A549 (cell line): ENCODE measurements around the gene CCDC182.

Source experiments
- CEBPB ChIP-seq, 2 experiments: fragments of >200 bp in 1 of 2; sonication (Bioruptor Twin) in 1 of 2; formaldehyde crosslinking in 1 of 2; IDR thresholded peaks; 2 replicates each; pipeline ENCODE4 v1.6.1; 2012 to 2016
- EP300 ChIP-seq, 2 experiments: fragments of >200 bp; sonication (Bioruptor Twin); formaldehyde crosslinking; IDR thresholded peaks; 2 replicates in 1 of 2; 3 replicates in 1 of 2; pipeline ENCODE4 v1.6.1; 2016 to 2017
- ESRRA ChIP-seq: fragments of 150-350 bp; IDR thresholded peaks from 2 replicates; pipeline ENCODE4 v1.6.1; 2014; ENCODE audit warnings: mild to moderate bottlenecking, low read length, borderline replicate concordance
- FOSL2 ChIP-seq, 2 experiments: fragments of 450-650 bp in 1 of 2; fragments of >200 bp in 1 of 2; sonication (Bioruptor Twin) in 1 of 2; formaldehyde crosslinking; IDR thresholded peaks; 2 replicates each; pipeline versions ENCODE4 v1.5.0 to v1.6.1; 2016 to 2020; ENCODE audit warnings: mild to moderate bottlenecking in 1 of 2, moderate library complexity in 1 of 2
- JUNB ChIP-seq: fragments of >200 bp; sonication (Bioruptor Twin); formaldehyde crosslinking; IDR thresholded peaks from 2 replicates; pipeline ENCODE4 v1.6.1; 2016
- MYC ChIP-seq: IDR thresholded peaks from 2 replicates; pipeline ENCODE4 v1.6.1; 2012; ENCODE audit warnings: mild to moderate bottlenecking, inconsistent platforms, low read length, improper control_type of control experiment, borderline replicate concordance
- PHF8 ChIP-seq: fragments of 200-600 bp; sonication (generic); IDR thresholded peaks from 2 replicates; pipeline ENCODE4 v1.6.1; 2016; ENCODE audit warnings: low read depth, mild to moderate bottlenecking, antibody characterized with exemption, moderate library complexity, borderline replicate concordance
- POLR2A ChIP-seq: IDR thresholded peaks from 2 replicates; pipeline ENCODE4 v1.6.1; 2012; ENCODE audit warnings: mild to moderate bottlenecking, low read length
- RCOR1 ChIP-seq: fragments of 150-350 bp; IDR thresholded peaks from 2 replicates; pipeline ENCODE4 v1.6.1; 2014; ENCODE audit warnings: antibody characterized with exemption, low read length, low read depth
- TF ChIP-seq, protein P1 (sequence below): fragments of >200 bp; sonication (Bioruptor Twin); formaldehyde crosslinking; IDR thresholded peaks from 3 replicates; pipeline ENCODE4 v1.5.1; 2016
- TF ChIP-seq, protein P2 (sequence below): fragments of 250-450 bp; sonication (Bioruptor Pico); IDR thresholded peaks from 2 replicates; pipeline ENCODE4 v1.5.0; 2021; ENCODE audit warnings: mild to moderate bottlenecking, moderate library complexity, borderline replicate concordance
- TF ChIP-seq, protein P3 (sequence below): fragments of 200-600 bp; sonication (generic); IDR thresholded peaks from 2 replicates; pipeline ENCODE4 v1.6.1; 2016; ENCODE audit warnings: antibody characterized with exemption, mild to moderate bottlenecking, moderate library complexity

DNA sequence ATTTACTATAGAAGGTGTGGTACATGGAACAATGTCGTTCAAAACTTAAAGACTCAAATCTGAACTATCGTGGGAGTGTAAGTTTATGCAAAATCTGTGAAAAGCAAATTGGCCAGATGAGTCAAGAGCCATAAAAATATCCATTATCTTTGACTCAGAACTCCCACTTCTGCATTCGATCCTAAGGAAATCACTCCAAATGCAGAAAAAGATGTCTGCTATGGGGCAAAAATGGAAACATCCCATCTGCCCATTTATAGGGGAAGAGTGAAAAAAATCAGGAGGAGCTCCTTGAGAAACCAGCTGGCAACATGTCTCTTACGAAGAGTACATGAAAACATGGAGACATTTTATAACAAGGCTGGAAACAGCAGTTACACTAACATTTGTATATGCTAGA, 43.6 kb upstream of the CCDC182 start:
- TF ChIP-seq, protein P1, sequence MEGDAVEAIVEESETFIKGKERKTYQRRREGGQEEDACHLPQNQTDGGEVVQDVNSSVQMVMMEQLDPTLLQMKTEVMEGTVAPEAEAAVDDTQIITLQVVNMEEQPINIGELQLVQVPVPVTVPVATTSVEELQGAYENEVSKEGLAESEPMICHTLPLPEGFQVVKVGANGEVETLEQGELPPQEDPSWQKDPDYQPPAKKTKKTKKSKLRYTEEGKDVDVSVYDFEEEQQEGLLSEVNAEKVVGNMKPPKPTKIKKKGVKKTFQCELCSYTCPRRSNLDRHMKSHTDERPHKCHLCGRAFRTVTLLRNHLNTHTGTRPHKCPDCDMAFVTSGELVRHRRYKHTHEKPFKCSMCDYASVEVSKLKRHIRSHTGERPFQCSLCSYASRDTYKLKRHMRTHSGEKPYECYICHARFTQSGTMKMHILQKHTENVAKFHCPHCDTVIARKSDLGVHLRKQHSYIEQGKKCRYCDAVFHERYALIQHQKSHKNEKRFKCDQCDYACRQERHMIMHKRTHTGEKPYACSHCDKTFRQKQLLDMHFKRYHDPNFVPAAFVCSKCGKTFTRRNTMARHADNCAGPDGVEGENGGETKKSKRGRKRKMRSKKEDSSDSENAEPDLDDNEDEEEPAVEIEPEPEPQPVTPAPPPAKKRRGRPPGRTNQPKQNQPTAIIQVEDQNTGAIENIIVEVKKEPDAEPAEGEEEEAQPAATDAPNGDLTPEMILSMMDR = no peak
- TF ChIP-seq POLR2A = no peak
- no peak for TF ChIP-seq FOSL2 (IDR thresholded peaks at IDR 0.05)
- TF ChIP-seq FOSL2 (CRISPR knock-in tag; IDR thresholded peaks at IDR 0.05) = no peak
- TF ChIP-seq JUNB = no peak
- no peak for TF ChIP-seq ESRRA
- TF ChIP-seq CEBPB (IDR thresholded peaks at IDR 0.05) = no peak
- TF ChIP-seq, protein P2, sequence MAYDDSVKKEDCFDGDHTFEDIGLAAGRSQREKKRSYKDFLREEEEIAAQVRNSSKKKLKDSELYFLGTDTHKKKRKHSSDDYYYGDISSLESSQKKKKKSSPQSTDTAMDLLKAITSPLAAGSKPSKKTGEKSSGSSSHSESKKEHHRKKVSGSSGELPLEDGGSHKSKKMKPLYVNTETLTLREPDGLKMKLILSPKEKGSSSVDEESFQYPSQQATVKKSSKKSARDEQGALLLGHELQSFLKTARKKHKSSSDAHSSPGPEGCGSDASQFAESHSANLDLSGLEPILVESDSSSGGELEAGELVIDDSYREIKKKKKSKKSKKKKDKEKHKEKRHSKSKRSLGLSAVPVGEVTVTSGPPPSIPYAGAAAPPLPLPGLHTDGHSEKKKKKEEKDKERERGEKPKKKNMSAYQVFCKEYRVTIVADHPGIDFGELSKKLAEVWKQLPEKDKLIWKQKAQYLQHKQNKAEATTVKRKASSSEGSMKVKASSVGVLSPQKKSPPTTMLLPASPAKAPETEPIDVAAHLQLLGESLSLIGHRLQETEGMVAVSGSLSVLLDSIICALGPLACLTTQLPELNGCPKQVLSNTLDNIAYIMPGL (CRISPR knock-in tag) = no peak
- TF ChIP-seq RCOR1 = no peak
- no peak for TF ChIP-seq EP300 (IDR thresholded peaks at IDR 0.05)
- TF ChIP-seq PHF8 = no peak
- TF ChIP-seq MYC = no peak
- TF ChIP-seq, protein P3, sequence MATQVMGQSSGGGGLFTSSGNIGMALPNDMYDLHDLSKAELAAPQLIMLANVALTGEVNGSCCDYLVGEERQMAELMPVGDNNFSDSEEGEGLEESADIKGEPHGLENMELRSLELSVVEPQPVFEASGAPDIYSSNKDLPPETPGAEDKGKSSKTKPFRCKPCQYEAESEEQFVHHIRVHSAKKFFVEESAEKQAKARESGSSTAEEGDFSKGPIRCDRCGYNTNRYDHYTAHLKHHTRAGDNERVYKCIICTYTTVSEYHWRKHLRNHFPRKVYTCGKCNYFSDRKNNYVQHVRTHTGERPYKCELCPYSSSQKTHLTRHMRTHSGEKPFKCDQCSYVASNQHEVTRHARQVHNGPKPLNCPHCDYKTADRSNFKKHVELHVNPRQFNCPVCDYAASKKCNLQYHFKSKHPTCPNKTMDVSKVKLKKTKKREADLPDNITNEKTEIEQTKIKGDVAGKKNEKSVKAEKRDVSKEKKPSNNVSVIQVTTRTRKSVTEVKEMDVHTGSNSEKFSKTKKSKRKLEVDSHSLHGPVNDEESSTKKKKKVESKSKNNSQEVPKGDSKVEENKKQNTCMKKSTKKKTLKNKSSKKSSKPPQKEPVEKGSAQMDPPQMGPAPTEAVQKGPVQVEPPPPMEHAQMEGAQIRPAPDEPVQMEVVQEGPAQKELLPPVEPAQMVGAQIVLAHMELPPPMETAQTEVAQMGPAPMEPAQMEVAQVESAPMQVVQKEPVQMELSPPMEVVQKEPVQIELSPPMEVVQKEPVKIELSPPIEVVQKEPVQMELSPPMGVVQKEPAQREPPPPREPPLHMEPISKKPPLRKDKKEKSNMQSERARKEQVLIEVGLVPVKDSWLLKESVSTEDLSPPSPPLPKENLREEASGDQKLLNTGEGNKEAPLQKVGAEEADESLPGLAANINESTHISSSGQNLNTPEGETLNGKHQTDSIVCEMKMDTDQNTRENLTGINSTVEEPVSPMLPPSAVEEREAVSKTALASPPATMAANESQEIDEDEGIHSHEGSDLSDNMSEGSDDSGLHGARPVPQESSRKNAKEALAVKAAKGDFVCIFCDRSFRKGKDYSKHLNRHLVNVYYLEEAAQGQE = no peak
